ENCODE results near the gene FIBCD1. TPM values are rescaled to one million over a fixed set of nuclear protein-coding genes. Genes with fewer than 3 reads are reported as not detected.

The FIBCD1 gene
- total RNA-seq, 2 experiments from 2014 or later, result not detected

GRCh38 chr9:130944510-130945058 lies 5.5 kb upstream of the FIBCD1 start:
- no peak overlapping the region for H3K27ac Mint-ChIP-seq
- peaks cover 9% of the 10 kb centered on the region for H3K4me1 Mint-ChIP-seq (ENCODE audit: low read depth)
- CTCF ChIA-PET, result interaction anchor here (0.5 to 1.7 kb wide), 5 partner anchors 33 to 390 kb away, joined by 3 to 4 read pairs (median 3); no protein-coding TSS in a partner anchor
- DNase-seq, result no peak
- H3K9me3 Mint-ChIP-seq, result no peaks in the 10 kb centered on the region
- H3K4me3 Mint-ChIP-seq, result no peak overlapping the region
- intact Hi-C loops (cut with micrococcal nuclease), result no loop called here
- H3K36me3 Mint-ChIP-seq (ENCODE audit: low read depth), result no peaks in the 10 kb centered on the region
- H3K27me3 Mint-ChIP-seq (ENCODE audit: low read depth), result peaks cover 46% of the 10 kb centered on the region

GRCh38 chr9:130943777-130944176 lies 4.7 kb upstream of the FIBCD1 start:
- Mint-ChIP-seq H3K27ac (no peak overlapping the region), H3K4me1 (ENCODE audit: low read depth) (peaks cover 10% of the 10 kb centered on the region), H3K36me3 (ENCODE audit: low read depth) (no peaks in the 10 kb centered on the region), H3K27me3 (ENCODE audit: low read depth) (peaks cover 42% of the 10 kb centered on the region), H3K4me3 (no peak overlapping the region), H3K9me3 (no peaks in the 10 kb centered on the region)
- intact Hi-C loops (cut with micrococcal nuclease), result no loop called here
- no peak for DNase-seq
- CTCF ChIA-PET, result interaction anchor here (1.5 to 2.2 kb wide), 4 partner anchors 18 to 103 kb away, joined by 3 to 7 read pairs (median 4); no protein-coding TSS in a partner anchor

GRCh38 chr9:130943221-130943620 lies 4.2 kb upstream of the FIBCD1 start:
- no peaks in the 10 kb centered on the region for H3K9me3 Mint-ChIP-seq
- H3K4me3 Mint-ChIP-seq, result no peak overlapping the region
- CTCF ChIA-PET, result interaction anchor here (0.7 to 2.2 kb wide), 6 partner anchors 9 to 103 kb away, joined by 3 to 8 read pairs (median 4); no protein-coding TSS in a partner anchor
- H3K27ac Mint-ChIP-seq, result no peak overlapping the region
- intact Hi-C loops (cut with micrococcal nuclease), result no loop called here
- H3K27me3 Mint-ChIP-seq (ENCODE audit: low read depth), result peaks cover 41% of the 10 kb centered on the region
- DNase-seq, result no peak
- no peaks in the 10 kb centered on the region for H3K36me3 Mint-ChIP-seq (ENCODE audit: low read depth)
- peaks cover 10% of the 10 kb centered on the region for H3K4me1 Mint-ChIP-seq (ENCODE audit: low read depth)

- CTCF ChIA-PET, result interaction anchor here (0.7 to 2.2 kb wide), 6 partner anchors 10 to 104 kb away, joined by 3 to 8 read pairs (median 4); no protein-coding TSS in a partner anchor
- Mint-ChIP-seq H3K27ac (no peak overlapping the region), H3K4me3 (no peak overlapping the region), H3K9me3 (no peaks in the 10 kb centered on the region), H3K27me3 (ENCODE audit: low read depth) (peaks cover 41% of the 10 kb centered on the region), H3K4me1 (ENCODE audit: low read depth) (peaks cover 10% of the 10 kb centered on the region), H3K36me3 (ENCODE audit: low read depth) (no peaks in the 10 kb centered on the region)
- DNase-seq, result no peak
- intact Hi-C loops (cut with micrococcal nuclease), result no loop called here
Measured at GRCh38 chr9:130942679-130943078, 3.6 kb upstream of the FIBCD1 start.

- no peak overlapping the region for H3K27ac Mint-ChIP-seq
- H3K9me3 Mint-ChIP-seq, result no peaks in the 10 kb centered on the region
- CTCF ChIA-PET, result interaction anchor here (1.0 to 2.2 kb wide), 6 partner anchors 14 to 104 kb away, joined by 3 to 7 read pairs (median 4); no protein-coding TSS in a partner anchor
- peaks cover 10% of the 10 kb centered on the region for H3K4me1 Mint-ChIP-seq (ENCODE audit: low read depth)
- intact Hi-C loops (cut with micrococcal nuclease), result no loop called here
- H3K4me3 Mint-ChIP-seq, result no peak overlapping the region
- no peaks in the 10 kb centered on the region for H3K36me3 Mint-ChIP-seq (ENCODE audit: low read depth)
- peaks cover 43% of the 10 kb centered on the region for H3K27me3 Mint-ChIP-seq (ENCODE audit: low read depth)
- no peak for DNase-seq
Measured at GRCh38 chr9:130942084-130942483, 3.0 kb upstream of the FIBCD1 start.

GRCh38 chr9:130940693-130941576 lies 1.9 kb upstream of the FIBCD1 start:
- intact Hi-C loops (cut with micrococcal nuclease), result loop anchor here (1.0 to 2.0 kb wide), 6 partner anchors 57 to 234 kb away; no protein-coding TSS in a partner anchor
- Mint-ChIP-seq H3K36me3 (ENCODE audit: low read depth) (no peaks in the 10 kb centered on the region), H3K4me1 (ENCODE audit: low read depth) (peaks cover 10% of the 10 kb centered on the region), H3K4me3 (no peak overlapping the region), H3K27ac (no peak overlapping the region), H3K27me3 (ENCODE audit: low read depth) (peaks cover 52% of the 10 kb centered on the region), H3K9me3 (no peaks in the 10 kb centered on the region)
- CTCF ChIA-PET, result interaction anchor here (0.7 kb wide), 1 partner anchor 82 kb away, joined by 3 read pairs; no protein-coding TSS in a partner anchor
- peak; percentile 87 for DNase-seq

GRCh38 chr9:130940027-130940549 lies 1.0 kb upstream of the FIBCD1 start:
- peaks cover 53% of the 10 kb centered on the region for H3K27me3 Mint-ChIP-seq (ENCODE audit: low read depth)
- no peaks in the 10 kb centered on the region for H3K9me3 Mint-ChIP-seq
- peaks cover 10% of the 10 kb centered on the region for H3K4me1 Mint-ChIP-seq (ENCODE audit: low read depth)
- CTCF ChIA-PET, result no interaction called here
- H3K27ac Mint-ChIP-seq, result no peak overlapping the region
- intact Hi-C loops (cut with micrococcal nuclease), result loop anchor here (1.0 to 2.0 kb wide), 4 partner anchors 106 to 233 kb away; no protein-coding TSS in a partner anchor
- H3K36me3 Mint-ChIP-seq (ENCODE audit: low read depth), result no peaks in the 10 kb centered on the region
- DNase-seq, result no peak
- H3K4me3 Mint-ChIP-seq, result no peak overlapping the region

GRCh38 chr9:130939405-130940026 lies 469 bp upstream of the FIBCD1 start:
- CTCF ChIA-PET, result no interaction called here
- no peaks in the 10 kb centered on the region for H3K36me3 Mint-ChIP-seq (ENCODE audit: low read depth)
- peaks cover 10% of the 10 kb centered on the region for H3K4me1 Mint-ChIP-seq (ENCODE audit: low read depth)
- DNase-seq, result no peak
- H3K27ac Mint-ChIP-seq, result no peak overlapping the region
- intact Hi-C loops (cut with micrococcal nuclease), result loop anchor here (1.0 to 2.0 kb wide), 4 partner anchors 107 to 232 kb away; no protein-coding TSS in a partner anchor
- no peak overlapping the region for H3K4me3 Mint-ChIP-seq
- no peaks in the 10 kb centered on the region for H3K9me3 Mint-ChIP-seq
- H3K27me3 Mint-ChIP-seq (ENCODE audit: low read depth), result peaks cover 57% of the 10 kb centered on the region

- no peak for DNase-seq
- intact Hi-C loops (cut with micrococcal nuclease), result no loop called here
- Mint-ChIP-seq H3K36me3 (ENCODE audit: low read depth) (no peaks in the 10 kb centered on the region), H3K27me3 (ENCODE audit: low read depth) (peaks cover 55% of the 10 kb centered on the region), H3K9me3 (no peaks in the 10 kb centered on the region), H3K4me3 (no peak overlapping the region), H3K27ac (no peak overlapping the region), H3K4me1 (ENCODE audit: low read depth) (peaks cover 10% of the 10 kb centered on the region)
- CTCF ChIA-PET, result no interaction called here
Measured at GRCh38 chr9:130938184-130938651, 829 bp downstream of the FIBCD1 start.

- H3K9me3 Mint-ChIP-seq, result no peaks in the 10 kb centered on the region
- DNase-seq, result no peak
- intact Hi-C loops (cut with micrococcal nuclease), result no loop called here
- H3K4me3 Mint-ChIP-seq, result no peak overlapping the region
- H3K27me3 Mint-ChIP-seq (ENCODE audit: low read depth), result peaks cover 62% of the 10 kb centered on the region
- H3K36me3 Mint-ChIP-seq (ENCODE audit: low read depth), result no peaks in the 10 kb centered on the region
- no peak overlapping the region for H3K27ac Mint-ChIP-seq
- CTCF ChIA-PET, result no interaction called here
- H3K4me1 Mint-ChIP-seq (ENCODE audit: low read depth), result peaks cover 10% of the 10 kb centered on the region
Measured at GRCh38 chr9:130937146-130938076, 1.6 kb downstream of the FIBCD1 start.
